ENCODE data around the gene KRTAP9-6.
"Not testable (repeated sequence)": the region's sequence is repeated elsewhere in the genome, so short reads cannot be mapped to it uniquely, and the experiment has no call there.

DNA sequence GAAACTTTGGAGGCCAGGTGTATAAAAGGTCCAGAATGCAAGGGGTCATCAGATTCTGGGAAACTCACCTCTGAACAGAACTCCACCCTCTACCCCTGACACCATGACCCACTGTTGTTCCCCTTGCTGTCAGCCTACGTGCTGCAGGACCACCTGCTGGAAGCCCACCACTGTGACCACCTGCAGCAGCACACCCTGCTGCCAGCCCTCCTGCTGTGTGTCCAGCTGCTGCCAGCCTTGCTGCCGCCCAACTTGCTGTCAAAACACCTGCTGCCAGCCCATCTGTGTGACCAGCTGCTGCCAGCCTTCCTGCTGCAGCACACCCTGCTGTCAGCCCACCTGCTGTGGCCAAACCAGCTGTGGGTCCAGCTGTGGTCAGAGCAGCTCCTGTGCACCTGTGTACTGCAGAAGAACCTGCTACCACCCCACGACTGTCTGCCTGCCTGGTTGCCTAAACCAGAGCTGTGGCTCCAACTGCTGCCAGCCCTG is 27.2 kb upstream of the KRTAP9-6 start, which contains the start of gene KRTAP9-8:
- TF ChIP-seq, protein P1, sequence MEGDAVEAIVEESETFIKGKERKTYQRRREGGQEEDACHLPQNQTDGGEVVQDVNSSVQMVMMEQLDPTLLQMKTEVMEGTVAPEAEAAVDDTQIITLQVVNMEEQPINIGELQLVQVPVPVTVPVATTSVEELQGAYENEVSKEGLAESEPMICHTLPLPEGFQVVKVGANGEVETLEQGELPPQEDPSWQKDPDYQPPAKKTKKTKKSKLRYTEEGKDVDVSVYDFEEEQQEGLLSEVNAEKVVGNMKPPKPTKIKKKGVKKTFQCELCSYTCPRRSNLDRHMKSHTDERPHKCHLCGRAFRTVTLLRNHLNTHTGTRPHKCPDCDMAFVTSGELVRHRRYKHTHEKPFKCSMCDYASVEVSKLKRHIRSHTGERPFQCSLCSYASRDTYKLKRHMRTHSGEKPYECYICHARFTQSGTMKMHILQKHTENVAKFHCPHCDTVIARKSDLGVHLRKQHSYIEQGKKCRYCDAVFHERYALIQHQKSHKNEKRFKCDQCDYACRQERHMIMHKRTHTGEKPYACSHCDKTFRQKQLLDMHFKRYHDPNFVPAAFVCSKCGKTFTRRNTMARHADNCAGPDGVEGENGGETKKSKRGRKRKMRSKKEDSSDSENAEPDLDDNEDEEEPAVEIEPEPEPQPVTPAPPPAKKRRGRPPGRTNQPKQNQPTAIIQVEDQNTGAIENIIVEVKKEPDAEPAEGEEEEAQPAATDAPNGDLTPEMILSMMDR (IDR thresholded peaks at IDR 0.05), result not testable (repeated sequence)
- TF ChIP-seq POLR2A (IDR thresholded peaks at IDR 0.05), result not testable (repeated sequence)

All from uterus (tissue), 2 donors.